ENCODE data around the gene EGFR.

GRCh38 chr7:55147101-55147500, 128.3 kb downstream of the EGFR start:
- no peak for TF ChIP-seq POLR2AphosphoS5 (IDR thresholded peaks at IDR 0.05)
- TF ChIP-seq CTCF (IDR thresholded peaks at IDR 0.05; ENCODE audit: poor library complexity, severe bottlenecking) = no peak
- no peak for TF ChIP-seq EZH2 (IDR thresholded peaks at IDR 0.05; ENCODE audit: borderline replicate concordance, insufficient read depth, low read length, poor library complexity, severe bottlenecking)
- TF ChIP-seq MXI1 (conservative IDR thresholded peaks at IDR 0.05; ENCODE audit: poor library complexity, severe bottlenecking) = no peak
- TF ChIP-seq RAD21 (conservative IDR thresholded peaks at IDR 0.05) = no peak

All from neural cell (in vitro differentiated cells).